H1 (cell line): Measurements from ENCODE around the gene SLC7A10. TPM values are rescaled to one million over a fixed set of nuclear protein-coding genes. Genes with fewer than 3 reads are reported as not detected.

Experiments
- CTCF ChIA-PET: fragments of 300-600 bp; sonication (Branson Sonifier 250); formaldehyde crosslinking; loops from one replicate; lab custom pipeline; 2021; ENCODE audit not compliant: partially characterized antibody; lab: Charles Lee
- POLR2A ChIA-PET: fragments of 300-600 bp; sonication (Branson Sonifier 250); formaldehyde crosslinking; loops from one replicate; lab custom pipeline; 2021; ENCODE audit warnings: inconsistent platforms; ENCODE audit not compliant: partially characterized antibody; lab: Charles Lee
- DNase-seq, 2 experiments: peaks; one replicate each; pipeline versions ENCODE4 v3.0.0 to v3.0.0-alpha.2; 2010 to 2022; ENCODE audit warnings: low spot score in 2 of 2, low read depth in 1 of 2, mixed read lengths in 1 of 2
- FAIRE-seq: peaks from 2 replicates; lab custom pipeline; 2011; peaks lifted over from hg19 to GRCh38; lab: Jason Lieb, UNC
- H2AFZ ChIP-seq: 2 replicates; pipeline ENCODE4 v1.8.1; 2012; ENCODE audit warnings: low read length, inconsistent platforms
- H2AK5ac ChIP-seq: 2 replicates; pipeline ENCODE4 v1.6.1; 2013; ENCODE audit warnings: low read depth, low read length
- H2BK120ac ChIP-seq: replicated peaks from 2 replicates; pipeline ENCODE3; 2013; ENCODE audit warnings: low read depth, low read length, inconsistent platforms
- H2BK12ac ChIP-seq: 2 replicates; pipeline ENCODE4 v1.6.1; 2013; ENCODE audit warnings: low read depth, low read length
- H2BK15ac ChIP-seq: 2 replicates; pipeline ENCODE4 v1.6.1; 2013; ENCODE audit warnings: low read length
- H2BK20ac ChIP-seq: 2 replicates; pipeline ENCODE4 v1.6.1; 2013; ENCODE audit warnings: low read length
- H2BK5ac ChIP-seq: 2 replicates; pipeline ENCODE4 v1.6.1; 2013; ENCODE audit warnings: low read depth, low read length
- H3K14ac ChIP-seq: 2 replicates; pipeline ENCODE4 v1.6.1; 2013; ENCODE audit warnings: inconsistent platforms; ENCODE audit not compliant: insufficient read length
- H3K18ac ChIP-seq: 2 replicates; pipeline ENCODE4 v1.6.1; 2013; ENCODE audit warnings: low read length; ENCODE audit errors: extremely low read depth
- H3K23ac ChIP-seq: 2 replicates; pipeline ENCODE4 v1.6.1; 2013; ENCODE audit warnings: inconsistent platforms; ENCODE audit not compliant: insufficient read length
- H3K23me2 ChIP-seq: 2 replicates; pipeline ENCODE4 v1.6.1; 2013; ENCODE audit warnings: low read depth, low read length
- H3K27ac ChIP-seq: 2 replicates; pipeline ENCODE4 v1.6.1; 2011; ENCODE audit warnings: low read depth, low read length, inconsistent platforms
- H3K27me3 ChIP-seq, 4 experiments: replicated peaks in 1 of 4; 1 replicate in 1 of 4; 2 replicates in 3 of 4; pipeline versions ENCODE4 v1.6.1 to v1.8.1; 2011 to 2013; ENCODE audit warnings: low read length in 3 of 4, mild to moderate bottlenecking in 3 of 4, inconsistent platforms in 2 of 4, mixed read lengths in 2 of 4, moderate library complexity in 1 of 4; ENCODE audit not compliant: control insufficient read depth in 3 of 4, insufficient read depth in 3 of 4; ENCODE audit errors: extremely low read depth in 1 of 4
- H3K36me3 ChIP-seq, 4 experiments: 2 replicates each; pipeline versions ENCODE4 v1.6.1 to v1.8.1; 2011 to 2013; ENCODE audit warnings: mild to moderate bottlenecking in 4 of 4, low read length in 3 of 4, moderate library complexity in 2 of 4, control low read depth in 1 of 4, inconsistent platforms in 1 of 4; ENCODE audit not compliant: insufficient read depth in 4 of 4, control insufficient read depth in 2 of 4
- H3K4ac ChIP-seq: replicated peaks from 2 replicates; pipeline ENCODE3; 2013; ENCODE audit warnings: low read length, low read depth, mixed read lengths, inconsistent platforms; ENCODE audit not compliant: insufficient read length
- H3K4me1 ChIP-seq, 4 experiments: replicated peaks in 1 of 4; 1 replicate in 1 of 4; 2 replicates in 3 of 4; pipeline versions ENCODE4 v1.6.1 to v1.8.1; 2011 to 2013; ENCODE audit warnings: low read length in 3 of 4, inconsistent platforms in 2 of 4, mixed read lengths in 1 of 4; ENCODE audit not compliant: insufficient read depth in 4 of 4, control insufficient read depth in 3 of 4
- H3K4me2 ChIP-seq, 2 experiments: 2 replicates each; pipeline versions ENCODE4 v1.6.1 to v1.8.1; 2011 to 2013; ENCODE audit warnings: low read depth in 2 of 2, low read length in 2 of 2, control low read depth in 1 of 2, inconsistent platforms in 1 of 2, mild to moderate bottlenecking in 1 of 2; ENCODE audit not compliant: insufficient read depth in 1 of 2
- H3K4me3 ChIP-seq, 4 experiments: fragments of 200-600, 300-600 bp in 1 of 4; sonication (generic), shearing (Covaris generic), sonication (Bioruptor Twin) in 1 of 4; 2 replicates each; pipeline versions ENCODE4 v1.5.1 to v1.8.1; 2011 to 2016; ENCODE audit warnings: low read length in 4 of 4, low read depth in 3 of 4, control low read depth in 2 of 4, inconsistent platforms in 2 of 4, mild to moderate bottlenecking in 2 of 4, mixed read lengths in 1 of 4, moderate library complexity in 1 of 4; ENCODE audit not compliant: insufficient read depth in 2 of 4; ENCODE audit errors: extremely low read depth in 1 of 4
- H3K56ac ChIP-seq: replicated peaks from 2 replicates; pipeline ENCODE3; 2013; ENCODE audit warnings: low read depth, mild to moderate bottlenecking, mixed read lengths, low read length, inconsistent platforms; ENCODE audit not compliant: insufficient read length
- H3K79me1 ChIP-seq: 2 replicates; pipeline ENCODE4 v1.6.1; 2013; ENCODE audit warnings: low read depth, low read length, control low read depth
- H3K79me2 ChIP-seq, 2 experiments: 2 replicates each; pipeline versions ENCODE4 v1.6.1 to v1.8.1; 2012 to 2013; ENCODE audit warnings: low read length in 2 of 2, mild to moderate bottlenecking in 2 of 2, inconsistent platforms in 1 of 2; ENCODE audit not compliant: insufficient read depth in 2 of 2, control insufficient read depth in 1 of 2
- H3K9ac ChIP-seq, 4 experiments: replicated peaks in 1 of 4; 1 replicate in 1 of 4; 2 replicates in 3 of 4; pipeline versions ENCODE4 v1.6.1 to v1.8.1; 2011 to 2013; ENCODE audit warnings: low read depth in 3 of 4, low read length in 3 of 4, control low read depth in 2 of 4, mild to moderate bottlenecking in 2 of 4, moderate library complexity in 2 of 4, inconsistent platforms in 1 of 4; ENCODE audit errors: extremely low read depth in 1 of 4
- H3K9me3 ChIP-seq, 2 experiments: 2 replicates each; pipeline versions ENCODE4 v1.6.1 to v1.8.1; 2012 to 2013; ENCODE audit warnings: mild to moderate bottlenecking in 2 of 2, moderate library complexity in 2 of 2, control low read depth in 1 of 2, inconsistent platforms in 1 of 2, low read depth in 1 of 2, low read length in 1 of 2, mixed read lengths in 1 of 2; ENCODE audit not compliant: insufficient read depth in 2 of 2
- H4K20me1 ChIP-seq, 2 experiments: replicated peaks in 1 of 2; 2 replicates each; pipeline versions ENCODE3 to v1.8.1; 2011 to 2013; ENCODE audit warnings: inconsistent platforms in 2 of 2, low read length in 2 of 2, mild to moderate bottlenecking in 1 of 2; ENCODE audit not compliant: insufficient read depth in 2 of 2, control insufficient read depth in 1 of 2
- H4K5ac ChIP-seq: 2 replicates; pipeline ENCODE4 v1.6.1; 2013; ENCODE audit warnings: low read length, low read depth, mixed read lengths, inconsistent platforms; ENCODE audit not compliant: insufficient read length
- H4K8ac ChIP-seq: 2 replicates; pipeline ENCODE4 v1.8.0; 2013; ENCODE audit warnings: mild to moderate bottlenecking, moderate library complexity, low read length, inconsistent platforms; ENCODE audit not compliant: insufficient read depth; ENCODE audit errors: extremely low read depth
- H4K91ac ChIP-seq: replicated peaks from 2 replicates; pipeline ENCODE3; 2013; ENCODE audit warnings: low read length, mixed read lengths, inconsistent platforms; ENCODE audit not compliant: insufficient read length
- SIX5 ChIP-seq: IDR thresholded peaks from 2 replicates; pipeline ENCODE4 v1.6.1; 2011; ENCODE audit warnings: mild to moderate bottlenecking, low read depth, low read length
- WGBS, 2 experiments: shearing (Covaris generic) in 1 of 2; methylation state at CpG; one replicate each; pipeline versions ENCODE4 v1.1.6 to v1.1.7; 2013 to 2015; ENCODE audit warnings: low lambda C conversion rate in 2 of 2, mixed read lengths in 2 of 2, inconsistent platforms in 1 of 2, low coverage in 1 of 2, missing lambda C conversion rate in 1 of 2; ENCODE audit not compliant: insufficient replicate concordance in 2 of 2, insufficient coverage in 1 of 2, insufficient read length in 1 of 2; ENCODE audit errors: extremely low coverage in 1 of 2, missing lambda C conversion rate in 1 of 2; 5-methylcytosine and 5-hydroxymethylcytosine counted together
- polyA plus RNA-seq, 7 experiments: library from polyadenylated mRNA; depleted of rRNA in 3 of 7; stranded (reverse) in 5 of 7; unstranded in 2 of 7; fragments of >200 nt in 5 of 7; fragments of 200-250 nt in 2 of 7; gene quantifications; 1 replicate in 5 of 7; 2 replicates in 1 of 7; 4 replicates in 1 of 7; pipeline versions ENCODE4 v1.2.1 to v1.2.3, GENCODE V29; 2011 to 2013; ENCODE audit warnings: missing spikeins in 2 of 7, mixed read lengths in 2 of 7
- total RNA-seq: library from RNA; stranded (reverse); fragmentation: NEBNext Ultra II Directional; extraction: Animal tissue kit (Norgen Biotek cat#: 25700); gene quantifications from 2 replicates; pipeline ENCODE4 v1.2.1, GENCODE V29; 2021

SLC7A10 gene
- total and polyA plus RNA-seq, 2 of the 8 experiments (the other 6 are each of a cell fraction or from before 2014, with no cell fraction given): 3.7 to 7.1 TPM

GRCh38 chr19:33207040-33207620 lies 18.5 kb downstream of the SLC7A10 start:
- no peak overlapping the region for H3K4ac ChIP-seq
- H2BK12ac ChIP-seq: no peak overlapping the region
- H3K27me3 ChIP-seq: no peaks in the 10 kb centered on the region
- H2BK120ac ChIP-seq: no peak overlapping the region
- H3K36me3 ChIP-seq: peaks cover 0 to 28% (median 2%) of the 10 kb centered on the region in 4 experiments; a peak in 4 of 8 replicates
- no peak overlapping the region for H2BK15ac ChIP-seq
- no peak overlapping the region for H2AK5ac ChIP-seq
- H4K5ac ChIP-seq: no peak overlapping the region
- WGBS, 2 experiments: 91% methylated on average over 16 of the region's 38 CpGs; no CpG with 5 or more reads in 1 of the 2 experiments
- H3K18ac ChIP-seq: no peak overlapping the region
- no peak overlapping the region for H3K56ac ChIP-seq
- H3K4me3 ChIP-seq: no peak overlapping the region
- DNase-seq (no peak), FAIRE-seq (no peak)
- peaks cover 0 to 7% of the 10 kb centered on the region in 2 experiments for H4K20me1 ChIP-seq
- POLR2A ChIA-PET: interaction anchor here (1.2 kb wide), 1 partner anchor 11 kb away, joined by 3 read pairs; no protein-coding TSS in a partner anchor
- no peak overlapping the region for H3K4me2 ChIP-seq
- no peak overlapping the region for H3K14ac ChIP-seq
- H3K9me3 ChIP-seq: no peaks in the 10 kb centered on the region
- H3K9ac ChIP-seq: no peak overlapping the region
- H3K23ac ChIP-seq: no peak overlapping the region
- no peaks in the 10 kb centered on the region; a peak in 2 of 7 replicates for H3K4me1 ChIP-seq
- H4K8ac ChIP-seq: no peak overlapping the region
- no peak overlapping the region for H2BK5ac ChIP-seq
- CTCF ChIA-PET: interaction anchor here (1.0 kb wide), 1 partner anchor 28 kb away, joined by 3 read pairs; no protein-coding TSS in a partner anchor
- no peak overlapping the region for H3K27ac ChIP-seq
- peaks cover 3% of the 10 kb centered on the region; the same call in 1 of the 2 replicates for H3K79me1 ChIP-seq
- no peaks in the 10 kb centered on the region for H3K23me2 ChIP-seq
- H2BK20ac ChIP-seq: no peak overlapping the region
- no peaks in the 10 kb centered on the region for H3K79me2 ChIP-seq
- no peak overlapping the region for H4K91ac ChIP-seq
- H2AFZ ChIP-seq: no peak overlapping the region
- no peak for TF ChIP-seq SIX5
